IPS-20b (cell line): ENCODE data around the gene MTERF2.
"Not testable (repeated sequence)": the region's sequence is repeated elsewhere in the genome, so short reads cannot be mapped to it uniquely, and the experiment has no call there.

Experiments
- H3K27ac ChIP-seq: one replicate; pipeline ENCODE4 v1.5.1; 2013; ENCODE audit warnings: low read length
- H3K27me3 ChIP-seq: 2 replicates; pipeline ENCODE4 v1.6.1; 2013; ENCODE audit warnings: mild to moderate bottlenecking, low read length, inconsistent platforms; ENCODE audit not compliant: insufficient read depth
- H3K36me3 ChIP-seq: 2 replicates; pipeline ENCODE4 v1.6.1; 2013; ENCODE audit warnings: low read depth, mild to moderate bottlenecking, inconsistent platforms, low read length, moderate library complexity; ENCODE audit not compliant: insufficient read depth
- H3K4me1 ChIP-seq: 2 replicates; pipeline ENCODE4 v1.6.1; 2013; ENCODE audit warnings: mild to moderate bottlenecking, control low read depth, inconsistent platforms, low read length, moderate library complexity; ENCODE audit not compliant: insufficient read depth
- H3K4me3 ChIP-seq: 2 replicates; pipeline ENCODE4 v1.5.1; 2013; ENCODE audit warnings: mild to moderate bottlenecking, low read length, inconsistent platforms
- H3K9ac ChIP-seq: 2 replicates; pipeline ENCODE4 v1.6.1; 2013; ENCODE audit warnings: low read depth, mild to moderate bottlenecking, inconsistent platforms, low read length, moderate library complexity
- H3K9me3 ChIP-seq: 2 replicates; pipeline ENCODE4 v1.6.1; 2013; ENCODE audit warnings: mild to moderate bottlenecking, low read depth, low read length, inconsistent platforms; ENCODE audit not compliant: insufficient read depth

Gene MTERF2

GRCh38 chr12:106986625-106987389, at the start of gene MTERF2:
TSS of gene MTERF2 (minus strand) at chr12:106987146. CDS start at chr12:106978714, 8,432 bp downstream.
- Histone ChIP-seq H3K4me1 (peaks cover 10% of the 10 kb centered on the region; the same call in 1 of the 2 replicates), H3K9ac (peak within 1 kb of the TSS; percentile 81; the same call in 1 of the 2 replicates), H3K27ac (no peak within 1 kb of the TSS), H3K27me3 (peaks cover 21% of the 10 kb centered on the region; the same call in 1 of the 2 replicates), H3K36me3 (peaks cover 16% of the 10 kb centered on the region), H3K9me3 (no peaks in the 10 kb centered on the region), H3K4me3 (peak within 1 kb of the TSS; percentile 80)

- H3K4me1 ChIP-seq, result no peaks in the 10 kb centered on the region
- no peak overlapping the region for H3K27ac ChIP-seq
- H3K27me3 ChIP-seq, result no peaks in the 10 kb centered on the region
- no peak overlapping the region for H3K4me3 ChIP-seq
- H3K36me3 ChIP-seq, result no peaks in the 10 kb centered on the region
- no peaks in the 10 kb centered on the region for H3K9me3 ChIP-seq
- no peak overlapping the region for H3K9ac ChIP-seq
These were observed 48.8 kb upstream of the MTERF2 start for GRCh38 chr12:107035733-107036132.

- no peaks in the 10 kb centered on the region for H3K9me3 ChIP-seq
- H3K9ac ChIP-seq, result no peak overlapping the region
- H3K27me3 ChIP-seq, result no peaks in the 10 kb centered on the region
- H3K4me3 ChIP-seq, result no peak overlapping the region
- H3K36me3 ChIP-seq, result no peaks in the 10 kb centered on the region
- H3K27ac ChIP-seq, result no peak overlapping the region
- H3K4me1 ChIP-seq, result no peaks in the 10 kb centered on the region
These were observed 47.1 kb upstream of the MTERF2 start for GRCh38 chr12:107033758-107034739.

GRCh38 chr12:107032266-107032665, 45.3 kb upstream of the MTERF2 start:
- Histone ChIP-seq H3K36me3 (no peaks in the 10 kb centered on the region), H3K27me3 (no peaks in the 10 kb centered on the region), H3K4me1 (0 out of 2 replicates have a peak, but pooled peaks cover 3% of the 10 kb centered on the region), H3K4me3 (no peak overlapping the region), H3K27ac (no peak overlapping the region), H3K9me3 (no peaks in the 10 kb centered on the region), H3K9ac (no peak overlapping the region)

GRCh38 chr12:107031061-107031460, 44.1 kb upstream of the MTERF2 start:
- H3K4me3 ChIP-seq, result no peak overlapping the region
- no peaks in the 10 kb centered on the region for H3K9me3 ChIP-seq
- no peak overlapping the region for H3K9ac ChIP-seq
- no peaks in the 10 kb centered on the region for H3K27me3 ChIP-seq
- no peak overlapping the region for H3K27ac ChIP-seq
- H3K36me3 ChIP-seq, result no peaks in the 10 kb centered on the region
- H3K4me1 ChIP-seq, result 0 out of 2 replicates have a peak, but pooled peaks cover 3% of the 10 kb centered on the region

GRCh38 chr12:107029081-107029480, 42.1 kb upstream of the MTERF2 start:
- no peak overlapping the region for H3K27ac ChIP-seq

GRCh38 chr12:107027636-107028053, 40.7 kb upstream of the MTERF2 start:
- Histone ChIP-seq H3K9me3 (no peaks in the 10 kb centered on the region), H3K4me1 (0 out of 2 replicates have a peak, but pooled peaks cover 3% of the 10 kb centered on the region), H3K27me3 (no peaks in the 10 kb centered on the region), H3K27ac (no peak overlapping the region), H3K36me3 (no peaks in the 10 kb centered on the region), H3K9ac (no peak overlapping the region), H3K4me3 (no peak overlapping the region)

More at GRCh38 chr12:107029081-107029480, 42.1 kb upstream of the MTERF2 start:
- no peak overlapping the region for H3K4me3 ChIP-seq
- H3K27me3 ChIP-seq, result no peaks in the 10 kb centered on the region
- no peaks in the 10 kb centered on the region for H3K36me3 ChIP-seq
- no peaks in the 10 kb centered on the region for H3K9me3 ChIP-seq
- no peak overlapping the region for H3K9ac ChIP-seq
- H3K4me1 ChIP-seq, result 0 out of 2 replicates have a peak, but pooled peaks cover 3% of the 10 kb centered on the region

- no peak overlapping the region for H3K9ac ChIP-seq
- H3K9me3 ChIP-seq, result no peaks in the 10 kb centered on the region
- H3K4me1 ChIP-seq, result 0 out of 2 replicates have a peak, but pooled peaks cover 3% of the 10 kb centered on the region
- H3K27ac ChIP-seq, result no peak overlapping the region
- no peaks in the 10 kb centered on the region for H3K27me3 ChIP-seq
- H3K4me3 ChIP-seq, result no peak overlapping the region
- no peaks in the 10 kb centered on the region for H3K36me3 ChIP-seq
These were observed 40.1 kb upstream of the MTERF2 start for GRCh38 chr12:107026806-107027635.

GRCh38 chr12:107026356-107026755, 39.4 kb upstream of the MTERF2 start:
- H3K36me3 ChIP-seq, H3K4me1 ChIP-seq, H3K9ac ChIP-seq, H3K27me3 ChIP-seq, H3K27ac ChIP-seq, H3K4me3 ChIP-seq, H3K9me3 ChIP-seq: not testable (repeated sequence)

GRCh38 chr12:107025671-107026070, 38.7 kb upstream of the MTERF2 start:
- no peaks in the 10 kb centered on the region for H3K27me3 ChIP-seq
- no peak overlapping the region for H3K9ac ChIP-seq
- H3K9me3 ChIP-seq, result no peaks in the 10 kb centered on the region
- 0 out of 2 replicates have a peak, but pooled peaks cover 3% of the 10 kb centered on the region for H3K4me1 ChIP-seq
- no peak overlapping the region for H3K27ac ChIP-seq
- no peak overlapping the region for H3K4me3 ChIP-seq
- 0 out of 2 replicates have a peak, but pooled peaks cover 6% of the 10 kb centered on the region for H3K36me3 ChIP-seq

GRCh38 chr12:107019546-107019945, 32.6 kb upstream of the MTERF2 start:
- no peaks in the 10 kb centered on the region for H3K4me1 ChIP-seq
- H3K9me3 ChIP-seq, result no peaks in the 10 kb centered on the region
- H3K27ac ChIP-seq, result no peak overlapping the region
- H3K36me3 ChIP-seq, result peaks cover 10% of the 10 kb centered on the region; the same call in 1 of the 2 replicates
- no peaks in the 10 kb centered on the region for H3K27me3 ChIP-seq
- no peak overlapping the region for H3K4me3 ChIP-seq
- H3K9ac ChIP-seq, result no peak overlapping the region
